T-helper 9 cell (primary cell): ENCODE data around the gene ETV5.
"Not testable (repeated sequence)": the region's sequence is repeated elsewhere in the genome, so short reads cannot be mapped to it uniquely, and the experiment has no call there.

ENCODE experiments used
- DNase-seq: peaks from one replicate; pipeline ENCODE4 v3.0.0-alpha.2; 2020

The ETV5 gene

DNA sequence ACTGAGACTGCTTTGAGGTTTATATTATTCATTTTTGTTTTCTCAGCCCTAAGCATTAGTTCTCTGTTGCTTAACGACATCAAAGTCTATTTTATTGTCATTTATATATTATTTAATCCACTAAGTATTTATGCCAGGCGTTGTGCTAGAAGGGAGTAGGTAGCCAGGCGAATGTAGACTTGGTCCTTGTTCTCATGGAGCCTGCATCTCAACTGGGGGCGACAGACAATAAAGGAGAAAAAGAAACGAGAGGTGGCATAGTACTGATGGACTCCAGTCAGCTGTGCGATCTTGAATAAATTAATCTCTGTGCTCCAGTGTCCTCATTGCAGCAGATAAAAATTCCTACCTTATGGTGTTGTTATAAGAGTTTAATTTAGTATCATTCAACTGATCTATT, 49.7 kb downstream of the ETV5 start:
- DNase-seq, result no peak

DNA sequence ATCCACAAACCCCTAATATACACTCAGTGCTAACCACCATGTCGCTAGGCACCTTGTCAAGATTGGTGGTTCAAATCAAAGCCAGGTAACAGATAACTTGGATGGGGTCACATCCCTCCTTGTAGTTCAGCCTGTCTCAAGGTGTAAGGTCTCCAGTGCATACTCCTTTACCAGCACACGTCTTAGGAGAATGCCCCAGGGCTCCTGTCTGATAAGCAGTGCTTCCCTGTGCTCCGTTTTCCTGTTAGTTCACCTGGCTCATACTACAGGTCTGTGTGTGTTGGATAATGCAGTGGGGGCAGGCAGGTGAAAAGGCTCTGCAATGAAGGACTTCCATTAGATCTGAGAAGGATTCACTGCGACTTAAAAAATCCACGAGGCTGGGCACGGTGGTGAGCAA, 50.7 kb downstream of the ETV5 start:
- DNase-seq, result no peak

DNA sequence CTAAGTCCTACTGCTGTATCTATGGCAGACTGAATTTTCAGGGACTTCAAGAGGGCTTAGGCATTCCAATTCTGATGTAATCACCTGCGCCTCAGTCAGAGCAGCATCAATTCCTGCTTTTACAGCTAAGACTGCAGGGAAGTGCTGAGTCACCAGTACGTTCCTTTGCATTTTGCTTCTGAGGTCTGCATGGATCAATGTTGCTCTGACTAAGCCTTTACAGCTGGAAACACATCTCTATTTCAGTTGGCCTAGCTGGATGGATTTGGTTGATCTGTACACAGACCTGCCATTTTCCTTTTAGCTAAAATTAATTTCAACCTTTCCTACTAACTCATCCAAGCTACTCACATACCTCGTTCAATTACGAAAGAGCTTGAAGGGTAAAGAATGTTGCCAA, 51.3 kb downstream of the ETV5 start:
- DNase-seq, result no peak

DNA sequence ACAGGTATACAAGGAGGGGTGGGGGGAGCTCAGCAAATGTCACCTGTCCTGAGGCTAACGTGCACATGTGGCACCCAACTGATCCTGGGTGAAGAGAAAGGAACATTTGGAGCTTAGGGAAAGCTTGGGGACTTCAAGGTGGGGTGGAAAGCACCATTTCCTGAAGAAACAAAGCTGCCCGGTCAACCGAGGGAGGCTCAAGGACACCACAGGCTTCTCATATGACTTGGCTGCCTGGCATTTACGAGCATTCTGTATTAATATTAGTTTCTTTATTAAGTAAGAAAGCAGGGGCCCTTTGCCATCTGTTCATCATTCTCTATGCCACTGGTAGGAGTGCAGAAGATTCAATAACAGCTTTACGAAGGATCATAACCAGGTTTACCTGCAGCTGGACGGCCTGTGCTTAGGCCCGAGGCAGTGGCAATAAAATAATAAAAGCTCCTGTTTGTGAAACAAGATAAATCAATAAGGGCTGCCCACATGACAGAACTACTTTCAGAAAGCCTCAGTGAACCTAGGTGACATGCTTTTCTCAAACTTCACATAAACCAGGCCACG, 54.0 kb downstream of the ETV5 start:
- DNase-seq, result no peak

DNA sequence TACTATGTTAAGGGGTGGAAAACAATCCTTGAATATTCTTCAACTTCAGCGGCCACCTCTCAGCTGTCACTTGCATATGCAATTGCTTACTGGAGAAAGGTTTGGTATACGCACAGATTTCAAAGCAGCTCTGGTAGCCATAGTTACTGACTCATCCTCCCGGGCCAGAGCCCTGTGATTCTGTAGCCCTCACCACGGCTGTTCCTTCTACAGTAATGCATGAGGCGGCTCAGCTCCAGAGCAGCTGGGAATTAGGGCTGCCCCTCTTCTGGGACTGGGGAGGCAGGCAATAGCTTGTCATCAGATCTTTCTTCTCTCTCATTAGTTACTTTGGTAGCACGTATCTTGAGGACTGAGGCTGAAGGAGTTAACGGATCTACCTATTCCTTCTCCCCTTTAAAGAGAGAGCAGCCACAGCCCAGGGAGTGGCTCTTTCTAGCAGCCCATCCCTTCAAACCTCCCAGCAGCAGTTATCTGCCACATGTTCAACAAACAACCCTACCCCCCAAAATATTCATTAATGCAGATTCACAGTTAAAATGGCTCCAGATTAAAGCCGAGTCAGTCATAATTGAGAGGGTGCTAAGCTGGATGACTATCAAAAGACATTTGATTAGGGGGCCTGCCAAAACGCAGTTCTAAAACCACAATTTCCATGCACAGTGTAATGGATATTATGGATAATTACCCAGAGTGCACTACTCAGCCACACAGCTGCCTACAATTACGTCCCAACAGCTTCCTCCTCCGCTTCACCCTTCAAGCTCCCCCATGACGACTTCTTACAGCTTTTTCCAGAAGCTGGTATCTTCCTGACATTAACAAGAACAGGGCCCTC, 54.7 kb downstream of the ETV5 start:
- DNase-seq, result no peak

DNA sequence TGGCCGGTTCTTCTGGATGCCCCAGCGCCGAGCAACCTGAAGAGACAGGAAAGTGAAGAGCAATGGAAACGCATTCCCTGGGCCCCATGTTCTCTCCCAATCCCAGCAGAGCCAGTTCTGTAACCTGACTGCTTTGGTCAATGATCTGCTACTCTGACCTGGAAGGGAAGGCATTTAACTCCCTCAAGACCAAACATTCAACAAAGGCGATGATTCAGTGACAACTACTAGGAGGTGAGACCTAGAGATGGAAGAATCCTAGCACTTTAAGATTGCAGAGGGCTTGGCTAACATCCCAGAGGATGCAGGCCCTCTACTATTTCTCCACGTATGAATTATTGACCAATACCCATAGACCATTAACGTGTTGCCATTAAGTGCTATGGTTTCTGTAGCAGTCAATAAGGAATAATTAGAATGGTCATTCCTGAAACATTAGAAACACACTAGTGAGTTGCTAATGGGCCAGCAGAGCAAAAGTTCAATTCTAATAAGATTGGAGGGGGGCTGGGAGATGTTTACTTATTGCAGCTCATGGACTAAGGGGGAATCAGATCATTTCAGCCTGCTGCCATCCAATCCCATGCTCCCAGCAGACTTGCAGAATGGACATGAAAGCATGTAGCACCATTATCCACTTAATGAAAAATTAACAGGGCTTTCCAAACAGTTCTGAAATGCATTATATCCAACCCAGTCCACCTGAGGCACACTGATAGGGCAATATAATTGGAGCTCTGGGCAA, 56.6 kb downstream of the ETV5 start:
- DNase-seq, result no peak

DNA sequence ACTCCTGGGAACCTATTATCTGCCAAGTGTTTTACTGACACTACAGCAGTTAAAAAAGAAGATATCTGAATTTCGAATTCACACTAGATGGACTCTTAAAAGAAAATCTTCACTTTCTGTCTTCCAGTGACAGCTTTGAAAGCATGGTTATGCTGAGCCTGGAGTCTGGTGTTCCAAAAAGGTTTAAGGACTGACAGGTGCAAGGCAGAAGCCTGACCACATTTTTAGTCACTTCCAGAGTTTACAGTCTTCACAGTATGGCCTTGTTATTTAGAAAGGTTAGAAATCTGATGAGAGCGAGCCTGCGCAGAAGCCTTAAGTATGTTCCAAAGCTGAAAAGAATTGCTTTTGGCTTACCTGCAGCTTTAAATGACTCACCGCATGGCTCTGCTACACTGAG, 59.9 kb downstream of the ETV5 start:
- DNase-seq, result no peak

DNA sequence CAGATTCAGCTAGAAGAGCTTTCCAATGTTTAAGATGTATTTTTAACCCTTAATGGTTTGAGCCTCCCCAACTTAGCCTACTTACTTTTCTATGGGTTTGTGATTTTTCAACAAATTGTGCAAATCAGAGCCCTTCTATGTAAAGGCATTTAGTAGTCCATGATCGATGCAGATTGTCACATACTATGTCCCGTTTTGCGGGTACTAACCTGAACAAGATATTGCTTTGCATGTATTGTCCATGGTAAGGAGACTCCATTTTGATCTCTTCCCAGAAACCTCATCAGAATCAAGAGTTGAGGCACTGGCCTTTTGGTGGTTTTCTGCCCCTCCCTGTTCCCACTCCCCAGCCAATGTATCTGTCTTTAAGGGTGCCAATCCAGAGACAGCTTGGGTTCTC, 60.8 kb downstream of the ETV5 start:
- DNase-seq, result no peak

DNA sequence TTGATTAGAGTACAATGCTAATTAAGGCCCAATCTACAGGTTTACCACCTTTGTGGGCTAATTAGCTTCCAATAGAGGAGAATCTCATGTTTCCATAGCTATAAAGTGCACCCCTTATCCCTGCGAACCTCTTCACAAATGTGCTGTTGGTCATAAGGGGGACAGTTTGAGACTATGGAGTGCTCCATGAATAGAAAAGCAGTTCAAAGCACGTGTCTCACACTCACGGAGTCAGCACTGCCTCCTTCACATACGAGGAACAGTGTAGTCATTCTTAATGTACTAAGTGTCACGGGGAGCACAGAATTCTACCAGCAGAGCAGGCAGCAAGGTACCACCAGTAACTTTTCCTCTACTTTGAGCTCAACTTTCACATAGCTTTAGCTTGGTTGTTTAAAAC, 62.1 kb downstream of the ETV5 start:
- DNase-seq, result no peak

DNA sequence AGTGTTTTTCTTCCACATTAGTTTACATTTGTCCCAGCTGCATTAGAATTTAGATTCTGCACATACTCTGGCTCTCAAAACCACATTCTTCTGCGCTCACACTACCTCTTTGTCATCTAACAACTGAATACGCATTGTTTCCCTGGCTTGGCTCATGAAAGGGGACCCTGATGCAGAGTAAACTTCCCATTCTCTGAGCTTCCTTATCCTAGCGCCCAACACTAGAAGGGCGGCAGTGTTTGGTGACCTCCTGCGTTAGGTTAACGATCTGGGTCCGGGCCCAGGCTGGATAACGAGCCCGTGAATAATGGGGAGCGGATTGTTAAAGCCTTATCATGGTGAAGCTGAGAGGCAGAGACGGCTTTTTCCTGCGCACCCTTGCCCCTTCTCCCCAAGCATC, 63.9 kb downstream of the ETV5 start:
- DNase-seq, result no peak

DNA sequence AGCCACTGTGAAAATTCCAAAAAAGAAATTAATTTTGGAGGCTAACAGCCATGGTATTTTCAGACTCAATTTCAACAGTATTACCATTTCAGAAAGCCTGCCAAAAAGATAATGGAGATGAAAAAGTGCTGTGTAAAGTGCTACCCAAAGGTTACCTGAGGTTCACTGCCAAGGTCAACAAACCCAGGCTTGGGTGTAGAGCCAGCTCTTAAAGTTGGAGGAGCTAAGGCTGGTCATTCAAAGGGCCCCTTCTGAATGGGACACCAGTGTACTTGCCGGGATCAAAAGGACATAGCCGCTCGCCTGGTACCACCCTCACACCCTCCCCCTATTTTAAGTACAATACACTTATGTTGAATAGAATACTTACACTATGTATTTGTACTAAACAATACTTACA, 64.5 kb downstream of the ETV5 start:
- no peak for DNase-seq

DNA sequence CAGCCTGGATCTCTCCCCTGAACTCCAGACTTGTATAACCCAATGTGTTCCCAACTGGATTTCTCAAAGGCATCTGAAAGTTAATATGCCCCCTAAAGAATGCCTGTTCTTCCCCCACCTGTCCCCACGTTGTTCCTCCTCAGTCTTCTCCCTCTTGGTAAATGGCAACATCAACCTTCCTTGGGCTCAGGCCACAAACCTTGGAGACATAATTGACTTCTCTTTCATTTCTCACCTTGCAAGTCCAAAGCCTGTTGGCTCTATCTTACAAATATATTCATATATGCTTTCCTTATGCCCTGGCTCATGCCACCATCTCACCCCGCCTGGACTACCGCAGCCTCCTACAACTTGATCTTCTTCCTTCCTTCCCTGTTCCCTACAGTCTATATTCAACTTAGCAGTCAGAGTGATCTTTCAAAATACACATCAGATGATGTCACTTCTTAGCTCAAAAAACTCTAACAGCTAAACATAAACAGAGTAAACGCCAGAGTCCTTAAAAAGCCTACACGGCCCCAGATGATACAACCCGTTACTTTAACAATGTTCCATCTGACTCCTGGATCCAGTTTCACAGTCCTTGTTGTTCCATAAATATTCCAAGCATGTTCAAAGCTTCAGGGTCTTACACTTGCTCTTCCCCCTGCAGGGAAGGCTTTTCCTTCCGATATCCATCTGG, 66.2 kb downstream of the ETV5 start:
- DNase-seq, result no peak

DNA sequence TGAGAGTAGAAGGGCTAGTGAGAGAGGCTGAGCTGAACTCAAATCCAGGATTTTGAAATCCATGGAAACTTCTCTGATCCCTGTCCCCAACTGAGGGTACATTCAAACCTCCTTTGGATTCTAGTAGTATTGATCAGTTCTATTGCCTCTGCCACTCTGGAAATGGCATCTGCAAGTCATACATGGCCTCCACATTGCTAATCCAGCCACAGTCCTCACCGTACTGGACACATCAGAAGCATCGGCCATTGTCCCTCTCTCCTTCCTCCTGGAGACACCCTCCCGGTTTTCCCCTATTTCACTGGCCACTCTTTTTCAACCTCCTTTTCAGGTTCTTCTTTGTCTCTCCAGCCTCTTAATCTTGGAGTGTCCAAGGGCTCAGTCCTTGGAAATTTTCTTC, 66.9 kb downstream of the ETV5 start:
- no peak for DNase-seq

DNA sequence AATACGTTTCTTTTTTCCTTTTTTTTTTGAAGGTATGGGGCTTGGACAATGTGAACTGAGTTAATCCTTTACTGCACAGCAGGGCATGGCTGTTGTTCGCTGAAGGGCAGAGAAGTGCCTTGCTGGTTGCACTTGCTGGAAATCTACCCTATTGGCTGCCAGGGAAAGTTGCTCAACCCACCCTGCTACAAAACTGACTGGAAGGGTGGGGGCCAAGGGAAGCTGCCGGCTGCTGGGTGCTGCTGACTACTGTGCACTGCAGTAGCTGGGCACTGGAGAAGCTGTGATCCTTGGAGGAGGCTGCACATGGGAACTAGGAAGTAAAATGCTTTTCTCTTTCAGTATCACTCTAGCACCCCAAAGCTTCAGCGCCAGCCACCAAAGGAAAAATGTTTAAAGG, 70.5 kb downstream of the ETV5 start:
- no peak for DNase-seq

DNA sequence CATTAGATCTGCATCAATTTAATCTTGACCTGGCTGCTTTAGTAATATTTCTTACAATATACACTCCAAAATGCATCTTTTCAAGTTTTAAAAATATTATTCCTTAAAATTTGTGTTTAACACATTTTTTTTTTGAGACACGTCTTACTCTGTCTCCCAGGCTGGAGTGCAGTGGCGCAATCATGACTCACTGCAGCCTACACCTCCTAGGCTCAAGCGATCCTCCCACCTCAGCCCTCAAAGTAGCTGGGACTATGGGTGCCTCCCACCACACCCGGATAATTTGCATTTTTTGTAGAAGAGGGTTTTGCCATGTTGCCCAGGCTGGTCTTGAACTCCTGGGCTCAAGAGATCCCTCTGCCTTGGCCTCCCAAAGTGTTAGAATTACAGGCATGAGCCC, 73.6 kb downstream of the ETV5 start:
- DNase-seq, result no peak

DNA sequence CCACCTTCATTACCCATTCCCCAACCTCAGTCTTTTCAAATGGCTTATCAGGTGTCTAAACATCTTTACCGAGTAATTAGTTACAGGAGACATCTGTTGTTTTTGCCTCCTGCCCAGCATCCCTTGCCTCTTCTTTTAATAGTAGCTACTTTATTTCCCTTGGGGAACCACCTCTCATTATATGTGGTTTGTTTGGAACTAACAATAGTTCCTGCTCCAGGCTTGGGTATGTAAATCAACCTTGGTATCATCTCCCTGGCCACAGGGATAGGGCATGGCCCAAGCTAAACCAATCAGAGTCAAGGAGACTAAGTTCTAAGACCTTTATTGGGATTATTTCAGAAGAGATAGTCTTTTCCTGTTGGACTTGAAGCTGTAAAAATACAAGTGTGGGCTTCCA, 76.6 kb downstream of the ETV5 start:
- no peak for DNase-seq

DNA sequence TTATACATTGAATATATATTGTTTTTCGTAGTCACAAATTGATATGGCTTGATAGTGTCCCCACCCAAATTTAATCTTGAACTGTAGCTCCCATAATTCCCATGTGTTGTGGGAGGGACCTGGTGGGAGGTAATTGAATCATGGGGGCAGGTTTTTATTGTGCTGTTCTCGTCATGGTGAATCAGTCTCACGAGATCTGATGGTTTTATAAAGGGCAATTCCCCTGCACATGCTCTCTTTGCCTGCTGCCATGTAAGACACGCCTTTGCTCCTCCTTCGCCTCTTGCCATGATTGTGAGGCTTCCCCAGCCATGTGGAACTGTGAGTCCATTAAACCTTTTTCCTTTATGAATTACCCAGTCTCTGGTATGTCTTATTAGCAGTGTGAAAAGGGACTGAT, 82.9 kb downstream of the ETV5 start:
- DNase-seq, result not testable (repeated sequence)

DNA sequence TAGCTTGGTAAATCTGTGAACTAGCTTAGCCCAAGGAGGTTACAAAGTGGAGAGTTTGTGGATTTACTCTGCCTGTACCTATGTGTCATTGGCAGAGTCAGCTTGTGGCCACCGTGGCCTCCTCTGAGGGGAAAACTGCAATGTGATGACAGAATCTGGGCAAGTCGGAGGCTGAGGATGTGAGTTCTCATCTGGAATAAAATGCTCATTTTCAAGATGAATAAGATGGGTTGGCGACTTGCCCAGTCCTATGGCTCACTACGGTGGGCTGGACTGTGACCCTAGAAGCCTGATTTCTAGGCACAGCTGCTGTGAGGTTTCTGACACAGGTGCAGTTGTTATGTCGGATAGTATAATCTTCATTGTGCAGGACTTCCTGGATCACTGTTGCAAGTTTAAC, 83.7 kb downstream of the ETV5 start:
- DNase-seq, result no peak

DNA sequence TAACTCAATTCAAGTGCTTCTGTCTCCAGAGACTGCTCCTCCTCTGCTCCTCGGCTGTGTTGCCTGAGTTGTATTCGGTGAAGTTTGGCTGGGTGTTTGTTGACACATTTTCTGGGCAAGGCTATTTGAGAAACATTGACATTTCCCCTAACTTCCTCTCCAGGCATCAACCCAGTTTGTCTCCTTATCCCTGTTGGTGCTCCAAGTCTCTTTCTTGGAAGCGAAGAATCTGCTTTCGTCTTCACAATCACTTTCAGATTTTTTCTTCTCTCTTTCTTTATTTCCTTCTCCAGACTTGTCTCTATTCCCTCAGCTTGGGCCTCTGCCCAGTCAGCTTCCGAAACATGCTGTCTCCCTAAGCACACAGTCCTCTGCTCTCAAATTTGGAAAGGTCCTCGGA, 84.7 kb downstream of the ETV5 start:
- no peak for DNase-seq

DNA sequence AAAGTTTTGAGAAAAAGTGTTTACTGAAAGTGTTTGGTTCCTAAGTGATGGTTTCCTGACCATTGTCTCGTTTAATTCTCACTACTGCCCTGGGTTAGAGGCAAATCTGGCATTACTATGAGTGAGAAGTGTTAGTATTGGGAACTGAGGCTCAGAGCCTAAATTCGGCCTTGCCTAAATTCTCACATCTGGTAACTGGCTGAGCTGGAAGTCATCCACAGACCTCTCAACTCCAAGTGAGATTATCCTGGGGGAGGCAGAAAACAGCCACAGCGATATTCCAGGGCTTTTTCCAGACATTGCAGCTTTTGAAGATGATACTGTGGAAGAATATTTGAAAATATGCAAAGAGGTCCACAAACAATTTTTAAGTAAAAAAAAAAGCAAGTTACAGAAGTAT, 86.0 kb downstream of the ETV5 start:
- DNase-seq, result no peak

DNA sequence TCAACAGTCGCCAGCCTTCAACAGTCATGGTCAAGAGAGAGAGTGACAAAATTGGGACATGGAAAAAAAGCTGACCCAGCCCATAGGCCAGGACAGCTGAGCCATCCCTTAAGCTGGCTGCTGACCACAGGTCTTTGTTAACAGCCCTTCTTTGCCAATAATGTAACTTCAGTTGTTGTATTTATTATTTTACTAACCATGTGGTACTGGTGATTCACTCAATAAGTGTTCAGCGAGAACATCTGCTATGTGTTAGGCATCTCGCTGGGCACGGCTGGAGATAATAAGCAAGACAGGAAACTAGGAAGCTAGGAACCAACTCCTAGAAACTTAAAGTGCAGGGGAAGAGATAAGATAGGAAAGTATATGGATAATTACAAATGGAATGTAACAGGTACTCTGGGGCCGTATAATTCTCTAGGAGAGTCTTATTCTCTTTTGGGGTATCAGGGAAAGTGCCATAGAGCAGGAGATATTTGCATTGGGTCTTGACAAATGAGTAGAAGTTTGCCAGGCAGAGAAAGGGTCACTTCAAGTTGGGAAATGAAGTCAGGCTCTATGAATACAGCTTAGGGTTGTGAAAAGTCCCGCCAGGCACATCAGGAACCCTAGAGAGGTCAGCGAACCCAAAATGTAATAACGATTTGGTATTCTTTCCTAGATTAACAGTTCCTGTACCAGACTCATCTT, 87.1 kb downstream of the ETV5 start:
- DNase-seq, result no peak

DNA sequence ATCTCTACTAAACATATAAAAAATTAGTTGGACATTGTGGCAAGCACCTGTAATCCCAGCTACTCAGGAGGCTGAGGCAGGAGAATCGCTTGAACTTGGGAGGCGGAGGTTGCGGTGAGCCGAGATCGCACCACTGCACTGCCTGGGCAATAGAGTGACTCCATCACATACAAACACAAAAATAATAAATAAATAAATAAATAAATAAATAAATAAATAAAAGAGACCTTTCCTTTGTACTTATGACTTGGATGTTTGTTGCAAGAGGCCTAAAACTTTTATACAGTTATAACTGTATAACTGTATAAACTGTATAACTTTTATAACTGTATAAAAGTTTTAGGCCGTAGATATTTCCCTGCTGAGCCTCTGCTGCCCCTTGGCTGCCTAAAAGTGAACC, 87.6 kb downstream of the ETV5 start:
- not testable (repeated sequence) for DNase-seq

DNA sequence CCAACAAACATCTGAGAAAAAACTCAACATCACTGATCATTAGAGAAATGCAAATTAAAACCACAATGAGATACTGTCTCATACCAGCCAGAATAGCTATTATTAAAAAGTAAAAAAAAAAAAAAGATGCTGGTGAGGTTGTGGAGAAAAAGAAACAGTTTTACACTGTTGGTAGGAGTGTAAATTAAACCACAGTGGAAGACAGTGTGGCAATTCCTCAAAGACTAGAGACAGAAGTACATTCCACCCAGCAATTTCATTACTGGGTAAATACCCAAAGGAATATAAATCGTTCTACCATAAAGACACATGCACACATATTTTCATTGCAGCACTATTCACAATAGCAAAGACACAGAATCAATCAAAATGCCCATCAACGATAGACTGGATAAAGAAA, 89.6 kb downstream of the ETV5 start:
- DNase-seq, result not testable (repeated sequence)
